Activated CD4-positive, alpha-beta T cell treated with anti-CD3 and anti-CD28 coated beads for 36 hours (primary cell): ENCODE data around the gene ENGASE. TPM values are rescaled to one million over a fixed set of nuclear protein-coding genes. Genes with fewer than 3 reads are reported as not detected.

Source experiments
- ATAC-seq: fragments of 200-7000 bp; cut with Tn5 transposase; one replicate; pipeline ENCODE4 v1.10.0; 2021; ENCODE audit warnings: mild to moderate bottlenecking, moderate library complexity
- CTCF ChIA-PET: fragments of 350-600 bp; sonication (Branson Sonifier 250); formaldehyde crosslinking; loops from one replicate; lab custom pipeline; 2021; ENCODE audit warnings: antibody characterized with exemption; lab: Charles Lee
- POLR2A ChIA-PET: fragments of 350-600 bp; sonication (Branson Sonifier 250); formaldehyde crosslinking; loops from one replicate; lab custom pipeline; 2021; ENCODE audit warnings: antibody characterized with exemption, inconsistent platforms; lab: Charles Lee
- DNase-seq: peaks from one replicate; pipeline ENCODE4 v3.0.0-alpha.2; 2020
- H3K27ac Mint-ChIP-seq: one replicate; pipeline ENCODE4 v1.8.0; 2021; ENCODE audit warnings: mixed read lengths
- H3K27me3 Mint-ChIP-seq: one replicate; pipeline ENCODE4 v1.8.0; 2021; ENCODE audit warnings: mixed read lengths
- H3K36me3 Mint-ChIP-seq: one replicate; pipeline ENCODE4 v1.8.0; 2021; ENCODE audit warnings: low read depth, mixed read lengths
- H3K4me1 Mint-ChIP-seq: one replicate; pipeline ENCODE4 v1.8.0; 2021; ENCODE audit warnings: mixed read lengths
- H3K4me3 Mint-ChIP-seq: one replicate; pipeline ENCODE4 v1.8.0; 2021; ENCODE audit warnings: mild to moderate bottlenecking, moderate library complexity, mixed read lengths
- H3K9me3 Mint-ChIP-seq: one replicate; pipeline ENCODE4 v1.8.0; 2021; ENCODE audit warnings: low read depth, mixed read lengths
- intact Hi-C, 2 experiments: fragments of 100-400 bp; cut with DNase I in 1 of 2; cut with micrococcal nuclease in 1 of 2; formaldehyde crosslinking; loops; one replicate each; pipeline versions ENCODE4 v1.14.2 to v1.15.1; 2022 to 2024; cut with DNase I, micrococcal nuclease
- total RNA-seq, 2 experiments: library from RNA; stranded (reverse); gene quantifications; one replicate each; pipeline ENCODE4 v1.2.3, GENCODE V29; 2021

ENGASE gene
- total RNA-seq, 2 experiments from 2014 or later: 17.3 to 23.7 TPM

- Mint-ChIP-seq H3K4me3 (no peak overlapping the region), H3K36me3 (no peaks in the 10 kb centered on the region), H3K27ac (no peak overlapping the region), H3K9me3 (peaks cover 3% of the 10 kb centered on the region), H3K27me3 (peaks cover 9% of the 10 kb centered on the region), H3K4me1 (no peaks in the 10 kb centered on the region)
- DNase-seq (no peak), ATAC-seq (no peak)
- ChIA-PET CTCF (no interaction called here), POLR2A (no interaction called here)
- intact Hi-C loops: loop anchor here (5.0 kb wide), 2 partner anchors 35 to 660 kb away; no protein-coding TSS in a partner anchor
Measured at GRCh38 chr17:79047291-79047920, 27.2 kb upstream of the ENGASE start.

- DNase-seq (no peak), ATAC-seq (no peak)
- Mint-ChIP-seq H3K27me3 (peaks cover 9% of the 10 kb centered on the region), H3K36me3 (no peaks in the 10 kb centered on the region), H3K27ac (no peak overlapping the region), H3K4me3 (no peak overlapping the region), H3K4me1 (no peaks in the 10 kb centered on the region), H3K9me3 (peaks cover under 1% of the 10 kb centered on the region)
- intact Hi-C loops: loop anchor here (5.0 kb wide), 2 partner anchors 34 to 659 kb away; no protein-coding TSS in a partner anchor
- POLR2A ChIA-PET: no interaction called here
- CTCF ChIA-PET: interaction anchor here (0.5 to 1.2 kb wide), 4 partner anchors 12 to 596 kb away, joined by 3 to 4 read pairs (median 4); no protein-coding TSS in a partner anchor
Measured at GRCh38 chr17:79047923-79048825, 26.4 kb upstream of the ENGASE start.

GRCh38 chr17:79048826-79049755 lies 25.5 kb upstream of the ENGASE start:
- intact Hi-C loops: loop anchor here (5.0 kb wide), 2 partner anchors 33 to 658 kb away; no protein-coding TSS in a partner anchor
- DNase-seq: no peak
- Mint-ChIP-seq H3K36me3 (peaks cover 3% of the 10 kb centered on the region), H3K9me3 (peaks cover 4% of the 10 kb centered on the region), H3K27me3 (peaks cover 9% of the 10 kb centered on the region), H3K4me1 (no peaks in the 10 kb centered on the region), H3K27ac (no peak overlapping the region), H3K4me3 (no peak overlapping the region)
- POLR2A ChIA-PET: interaction anchor here (0.6 kb wide), 1 partner anchor 11 kb away, joined by 3 read pairs; no protein-coding TSS in a partner anchor
- CTCF ChIA-PET: interaction anchor here (0.5 to 1.2 kb wide), 4 partner anchors 11 to 596 kb away, joined by 3 to 4 read pairs (median 4); no protein-coding TSS in a partner anchor
- ATAC-seq: no peak

DNA sequence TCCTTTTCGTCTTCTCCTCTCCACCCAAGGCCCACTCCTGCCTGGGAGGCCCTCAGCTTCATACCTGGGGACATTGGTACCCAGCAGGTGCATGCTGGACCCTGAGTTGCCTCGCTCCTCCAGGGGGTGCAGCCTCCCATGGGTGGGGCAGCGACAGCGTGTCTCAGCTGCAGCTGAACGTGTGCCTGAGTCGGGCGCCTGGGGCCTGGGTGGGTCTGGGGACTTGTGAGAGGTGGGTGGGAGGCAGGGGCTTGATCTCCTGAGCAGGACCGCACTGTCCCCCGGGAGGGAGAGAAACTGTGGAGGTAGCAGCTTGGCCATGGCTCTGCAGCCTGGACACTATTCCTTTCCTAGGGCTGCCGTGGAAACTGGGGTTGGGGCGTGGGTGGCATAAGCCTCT lies 24.8 kb upstream of the ENGASE start:
- Mint-ChIP-seq H3K9me3 (peaks cover 7% of the 10 kb centered on the region), H3K27ac (no peak overlapping the region), H3K27me3 (peaks cover 10% of the 10 kb centered on the region), H3K4me3 (no peak overlapping the region), H3K4me1 (no peaks in the 10 kb centered on the region), H3K36me3 (peaks cover 3% of the 10 kb centered on the region)
- DNase-seq (no peak), ATAC-seq (no peak)
- POLR2A ChIA-PET: interaction anchor here (0.6 kb wide), 1 partner anchor 10 kb away, joined by 3 read pairs; no protein-coding TSS in a partner anchor
- CTCF ChIA-PET: interaction anchor here (0.7 to 1.2 kb wide), 3 partner anchors 10 to 907 kb away, joined by 3 to 4 read pairs (median 3); no protein-coding TSS in a partner anchor
- intact Hi-C loops: loop anchor here (5.0 kb wide), 2 partner anchors 32 to 657 kb away; no protein-coding TSS in a partner anchor

GRCh38 chr17:79050551-79050950 lies 24.1 kb upstream of the ENGASE start:
- no peak for ATAC-seq
- POLR2A ChIA-PET: no interaction called here
- Mint-ChIP-seq H3K27ac (no peak overlapping the region), H3K27me3 (peaks cover 7% of the 10 kb centered on the region), H3K4me3 (no peak overlapping the region), H3K36me3 (peaks cover 3% of the 10 kb centered on the region), H3K9me3 (peaks cover 7% of the 10 kb centered on the region), H3K4me1 (no peaks in the 10 kb centered on the region)
- no peak for DNase-seq
- CTCF ChIA-PET: interaction anchor here (0.7 kb wide), 1 partner anchor 906 kb away, joined by 3 read pairs; no protein-coding TSS in a partner anchor
- intact Hi-C loops: no loop called here

DNA sequence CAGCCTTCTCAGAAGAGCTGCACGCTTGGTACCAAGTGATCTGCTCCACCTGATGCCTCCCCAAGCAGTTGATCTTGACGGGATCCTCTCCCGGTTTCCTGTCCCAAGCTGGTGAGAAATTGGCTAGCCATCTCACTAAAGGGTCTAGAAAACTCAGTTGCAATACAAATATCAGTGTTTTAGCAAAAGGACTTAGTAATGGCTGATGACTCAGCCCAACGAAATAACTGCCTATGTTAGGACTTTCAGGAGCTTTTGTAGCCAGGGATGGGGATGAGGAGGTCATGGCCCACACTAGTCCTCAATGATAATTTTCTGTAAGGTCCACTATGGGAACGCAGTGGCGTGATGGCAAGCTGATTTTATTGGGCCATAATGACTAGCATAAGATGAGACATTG lies 23.3 kb upstream of the ENGASE start:
- Mint-ChIP-seq H3K4me1 (no peaks in the 10 kb centered on the region), H3K27me3 (peaks cover 8% of the 10 kb centered on the region), H3K9me3 (peaks cover 7% of the 10 kb centered on the region), H3K27ac (no peak overlapping the region), H3K4me3 (no peak overlapping the region), H3K36me3 (peaks cover 3% of the 10 kb centered on the region)
- DNase-seq (no peak), ATAC-seq (no peak)
- ChIA-PET POLR2A (no interaction called here), CTCF (interaction anchor here (0.5 to 0.6 kb wide), 3 partner anchors 21 to 339 kb away, joined by 3 read pairs; no protein-coding TSS in a partner anchor)
- intact Hi-C loops: no loop called here

DNA sequence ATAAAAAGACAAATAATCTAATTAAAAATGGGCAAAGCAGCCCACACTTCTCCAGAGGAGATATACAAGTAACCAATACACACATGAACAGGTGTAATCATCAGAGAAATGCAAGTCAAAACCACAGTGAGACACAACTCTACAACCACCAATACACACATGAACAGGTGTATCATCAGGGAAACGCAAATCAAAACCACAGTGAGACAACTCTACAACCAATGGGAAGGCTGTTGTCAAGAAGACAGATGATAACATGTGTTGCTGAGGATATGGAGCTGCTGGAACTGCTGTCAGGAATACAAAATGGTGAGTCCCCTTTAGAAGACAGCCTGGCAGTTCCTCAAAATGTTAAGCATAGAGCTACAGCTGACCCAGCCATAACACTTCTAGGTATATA lies 22.5 kb upstream of the ENGASE start:
- Mint-ChIP-seq H3K4me1 (no peaks in the 10 kb centered on the region), H3K36me3 (peaks cover 3% of the 10 kb centered on the region), H3K4me3 (no peak overlapping the region), H3K27ac (no peak overlapping the region), H3K27me3 (peaks cover 9% of the 10 kb centered on the region), H3K9me3 (peaks cover 7% of the 10 kb centered on the region)
- ChIA-PET CTCF (interaction anchor here (0.6 to 1.0 kb wide), 2 partner anchors 11 to 20 kb away, joined by 3 read pairs; no protein-coding TSS in a partner anchor), POLR2A (no interaction called here)
- ATAC-seq: no peak
- intact Hi-C loops: no loop called here
- DNase-seq: no peak

GRCh38 chr17:79053251-79053925 lies 21.2 kb upstream of the ENGASE start:
- POLR2A ChIA-PET: no interaction called here
- CTCF ChIA-PET: interaction anchor here (0.7 kb wide), 1 partner anchor 160 kb away, joined by 5 read pairs; no protein-coding TSS in a partner anchor
- H3K27ac Mint-ChIP-seq: no peak overlapping the region

DNA sequence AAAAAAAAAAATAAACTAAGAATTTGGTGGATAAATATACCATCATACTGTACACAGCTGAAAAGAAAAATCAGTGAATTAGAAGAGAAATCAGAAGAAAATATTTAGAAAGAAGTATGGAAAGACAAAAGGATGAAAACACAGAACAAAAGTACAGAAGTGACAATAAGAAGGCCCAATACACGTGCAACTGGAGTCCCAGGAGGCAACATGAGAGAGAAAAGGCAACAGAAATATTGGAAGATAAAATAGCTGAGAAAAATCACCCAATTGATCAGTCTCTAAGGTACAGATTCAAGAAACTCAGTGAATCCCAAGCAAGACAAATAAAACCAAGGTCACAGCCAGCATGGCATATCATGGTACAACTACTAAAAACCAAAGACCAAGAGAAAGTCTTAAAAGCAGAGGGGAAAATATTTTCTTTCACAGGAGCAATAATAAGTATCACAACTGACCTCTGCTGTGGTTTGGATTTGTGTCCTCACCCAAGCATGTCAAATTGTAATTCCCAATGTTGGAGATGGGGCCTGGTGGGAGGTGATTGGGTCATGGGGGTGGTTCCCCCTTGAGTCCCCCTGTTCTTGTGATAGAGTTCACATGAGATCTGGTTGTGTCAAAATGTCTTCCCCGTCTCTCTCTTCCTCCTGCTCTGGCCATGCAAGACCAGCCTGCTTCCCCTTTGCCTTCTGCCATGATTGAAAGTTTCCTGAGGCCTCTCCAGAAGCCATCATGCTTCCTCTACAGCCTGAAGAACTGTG lies 20.2 kb upstream of the ENGASE start:
- peaks cover 2% of the 10 kb centered on the region for H3K4me1 Mint-ChIP-seq
- no peak overlapping the region for H3K4me3 Mint-ChIP-seq
- no peak for ATAC-seq
- ChIA-PET POLR2A (interaction anchor here (0.6 kb wide), 1 partner anchor 33 kb away, joined by 4 read pairs; no protein-coding TSS in a partner anchor), CTCF (interaction anchor here (0.7 kb wide), 1 partner anchor 161 kb away, joined by 5 read pairs; no protein-coding TSS in a partner anchor)
- DNase-seq: no peak
- intact Hi-C loops: no loop called here
- no peak overlapping the region for H3K27ac Mint-ChIP-seq
- peaks cover 8% of the 10 kb centered on the region for H3K9me3 Mint-ChIP-seq
- H3K36me3 Mint-ChIP-seq: peaks cover 3% of the 10 kb centered on the region
- H3K27me3 Mint-ChIP-seq: peaks cover 9% of the 10 kb centered on the region

More at GRCh38 chr17:79053251-79053925, 21.2 kb upstream of the ENGASE start:
- peaks cover 3% of the 10 kb centered on the region for H3K36me3 Mint-ChIP-seq
- intact Hi-C loops: no loop called here
- H3K4me1 Mint-ChIP-seq: no peaks in the 10 kb centered on the region
- DNase-seq: no peak
- ATAC-seq: no peak
- H3K4me3 Mint-ChIP-seq: no peak overlapping the region
- peaks cover 9% of the 10 kb centered on the region for H3K27me3 Mint-ChIP-seq
- H3K9me3 Mint-ChIP-seq: peaks cover 8% of the 10 kb centered on the region
